K562 (cell line): ENCODE measurements around the gene UGP2. TPM values are rescaled to one million over a fixed set of nuclear protein-coding genes. Genes with fewer than 3 reads are reported as not detected.

Experiments
- HMG20B ChIP-seq: fragments of 250-450 bp; sonication (Bioruptor Pico); IDR thresholded peaks from 2 replicates; pipeline ENCODE4 v1.5.0; 2021; ENCODE audit warnings: mild to moderate bottlenecking
- MED1 ChIP-seq: sonication (generic); formaldehyde crosslinking; IDR thresholded peaks from 2 replicates; pipeline ENCODE4 v1.8.1; 2023; ENCODE audit warnings: missing genetic modification reagents, borderline replicate concordance
- NFIC ChIP-seq: fragments of 450-650 bp; IDR thresholded peaks from 2 replicates; pipeline ENCODE4 v1.6.1; 2017; ENCODE audit warnings: mild to moderate bottlenecking, inconsistent platforms
- PHF21A ChIP-seq: fragments of 450-650 bp; IDR thresholded peaks from 2 replicates; pipeline ENCODE4 v1.6.1; 2017; ENCODE audit warnings: low read depth, borderline replicate concordance
- POLR2H ChIP-seq: IDR thresholded peaks from 2 replicates; pipeline ENCODE4 v1.6.1; 2016; ENCODE audit warnings: missing genetic modification characterization, low read depth, mild to moderate bottlenecking, control low read depth, missing compliant biosample characterization, moderate library complexity
- RFX1 ChIP-seq: fragments of 450-650 bp; IDR thresholded peaks from 2 replicates; pipeline ENCODE4 v1.6.1; 2016; ENCODE audit warnings: mild to moderate bottlenecking, moderate library complexity
- SIN3A ChIP-seq, 2 experiments: fragments of 150-350 bp in 1 of 2; IDR thresholded peaks; 2 replicates each; pipeline ENCODE4 v1.6.1; 2011 to 2016; ENCODE audit warnings: borderline replicate concordance in 2 of 2, low read depth in 2 of 2, low read length in 2 of 2, mild to moderate bottlenecking in 2 of 2, moderate library complexity in 2 of 2; ENCODE audit not compliant: control insufficient read depth in 1 of 2
- SRSF7 ChIP-seq: fragments of 200-400 bp; formaldehyde crosslinking; optimal IDR thresholded peaks from 2 replicates; pipeline ENCODE3; 2017; ENCODE audit warnings: mild to moderate bottlenecking, low read depth, low read length
- ZFP91 ChIP-seq: sonication (generic); formaldehyde crosslinking; IDR thresholded peaks from 2 replicates; pipeline ENCODE4 v1.8.0; 2022; ENCODE audit warnings: mild to moderate bottlenecking, missing genetic modification reagents
- ZFX ChIP-seq: sonication (generic); formaldehyde crosslinking; IDR thresholded peaks from 2 replicates; pipeline ENCODE4 v1.8.0; 2022; ENCODE audit warnings: mild to moderate bottlenecking, missing genetic modification reagents, moderate library complexity
- ZNF140 ChIP-seq: fragments of 250-450 bp; sonication (Bioruptor Pico); IDR thresholded peaks from 2 replicates; pipeline ENCODE4 v1.8.0; 2021; ENCODE audit warnings: moderate library complexity, mild to moderate bottlenecking, inconsistent platforms
- ZNF316 ChIP-seq: fragments of 450-650 bp; IDR thresholded peaks from 2 replicates; pipeline ENCODE4 v1.6.1; 2016
- polyA plus RNA-seq, 8 experiments: library from polyadenylated mRNA; depleted of rRNA in 4 of 8; stranded (reverse) in 5 of 8; unstranded in 3 of 8; fragments of >200 nt; fragmentation: Nextera tagmentation in 2 of 8; fragmentation: Illumina TruSeq in 1 of 8; extraction: Ambion mirVana in 2 of 8; extraction: Trizol in 1 of 8; gene quantifications; 2 replicates each; pipeline versions ENCODE4 v1.2.1 to v1.2.3, GENCODE V29; 2011 to 2014; ENCODE audit warnings: inconsistent platforms in 1 of 8, missing spikeins in 1 of 8
- total RNA-seq, 7 experiments: library from RNA; depleted of rRNA in 6 of 7; stranded (reverse); fragments of >200 nt in 6 of 7; fragmentation: Illumina TruSeq in 2 of 7; extraction: Trizol in 2 of 7; gene quantifications; 2 replicates each; pipeline versions ENCODE4 v1.2.1 to v1.2.3, GENCODE V29; 2011 to 2021; ENCODE audit warnings: low replicate concordance in 1 of 7

The UGP2 gene
- total and polyA plus RNA-seq, 9 of the 15 experiments (the other 6 are each of a cell fraction or from before 2014, with no cell fraction given), result 25.2 to 69.3 (median 58.9) TPM

GRCh38 chr2:63850204-63850571 lies 8.5 kb downstream of the UGP2 start (continued):
- no peak for TF ChIP-seq PHF21A
- no peak for TF ChIP-seq ZFP91
- no peak for TF ChIP-seq MED1 (CRISPR knock-in tag)
- no peak for TF ChIP-seq SIN3A (IDR thresholded peaks at IDR 0.05; ENCODE audit: borderline replicate concordance in 2 of 2, control insufficient read depth in 1 of 2, low read depth in 2 of 2, low read length in 2 of 2)
- no peak for TF ChIP-seq ZNF140 (CRISPR knock-in tag)
- TF ChIP-seq ZFX (CRISPR knock-in tag), result no peak
- no peak for TF ChIP-seq SRSF7
- no peak for TF ChIP-seq NFIC
- TF ChIP-seq HMG20B (CRISPR knock-in tag), result no peak
- TF ChIP-seq RFX1, result no peak
- peak; percentile 93 for TF ChIP-seq ZNF316
- no peak for TF ChIP-seq POLR2H (tag)
- TF ChIP-seq, all 486 proteins: peak for 5
